K562 (cell line): ENCODE results near the gene B9D2.

Source experiments
- MCM5 ChIP-seq: fragments of 450-650 bp; IDR thresholded peaks from 2 replicates; pipeline ENCODE4 v1.6.1; 2016; ENCODE audit warnings: low read depth
- POLR2AphosphoS2 ChIP-seq: IDR thresholded peaks from 2 replicates; pipeline ENCODE4 v1.6.1; 2012; ENCODE audit warnings: low read length, improper control_type of control experiment
- TF ChIP-seq, protein P1 (sequence below): sonication (generic); formaldehyde crosslinking; IDR thresholded peaks from 2 replicates; pipeline ENCODE4 v1.8.0; 2022; ENCODE audit warnings: mild to moderate bottlenecking, missing genetic modification reagents, borderline replicate concordance
- TF ChIP-seq, protein P2 (sequence below), 2 experiments: fragments of 450-650 bp in 1 of 2; sonication (generic) in 1 of 2; formaldehyde crosslinking in 1 of 2; IDR thresholded peaks in 1 of 2; conservative IDR thresholded peaks in 1 of 2; 2 replicates each; pipeline versions ENCODE4 v1.6.1 to v1.8.1; 2016 to 2023; ENCODE audit warnings: mild to moderate bottlenecking in 2 of 2, moderate library complexity in 2 of 2, inconsistent platforms in 1 of 2, missing genetic modification reagents in 1 of 2
- TF ChIP-seq, protein P3 (sequence below), 2 experiments: fragments of 450-650 bp; IDR thresholded peaks; 2 replicates each; pipeline ENCODE4 v1.6.1; 2016; ENCODE audit warnings: mild to moderate bottlenecking in 2 of 2, borderline replicate concordance in 1 of 2, low read depth in 1 of 2, moderate library complexity in 1 of 2

DNA sequence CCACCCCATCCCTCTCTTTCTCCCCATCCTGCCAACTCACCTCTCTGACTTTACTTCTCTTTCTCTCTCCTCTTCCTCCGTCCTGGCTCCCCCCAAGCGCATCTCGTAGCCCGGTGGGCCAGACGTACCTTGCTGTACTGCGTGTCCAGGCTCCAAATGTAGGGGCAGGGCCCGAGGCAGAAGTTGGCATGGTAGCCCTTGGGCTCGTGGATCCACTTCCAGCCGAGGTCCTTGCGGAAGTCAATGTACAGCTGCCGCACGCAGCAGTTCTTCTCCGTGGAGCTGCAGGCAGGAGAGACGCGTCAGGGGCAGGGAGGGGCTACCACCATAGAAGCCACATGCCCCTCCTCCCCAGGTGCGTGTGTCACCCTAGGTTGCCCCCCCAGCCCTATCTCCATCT lies 31.9 kb downstream of the B9D2 start:
- TF ChIP-seq, protein P1, sequence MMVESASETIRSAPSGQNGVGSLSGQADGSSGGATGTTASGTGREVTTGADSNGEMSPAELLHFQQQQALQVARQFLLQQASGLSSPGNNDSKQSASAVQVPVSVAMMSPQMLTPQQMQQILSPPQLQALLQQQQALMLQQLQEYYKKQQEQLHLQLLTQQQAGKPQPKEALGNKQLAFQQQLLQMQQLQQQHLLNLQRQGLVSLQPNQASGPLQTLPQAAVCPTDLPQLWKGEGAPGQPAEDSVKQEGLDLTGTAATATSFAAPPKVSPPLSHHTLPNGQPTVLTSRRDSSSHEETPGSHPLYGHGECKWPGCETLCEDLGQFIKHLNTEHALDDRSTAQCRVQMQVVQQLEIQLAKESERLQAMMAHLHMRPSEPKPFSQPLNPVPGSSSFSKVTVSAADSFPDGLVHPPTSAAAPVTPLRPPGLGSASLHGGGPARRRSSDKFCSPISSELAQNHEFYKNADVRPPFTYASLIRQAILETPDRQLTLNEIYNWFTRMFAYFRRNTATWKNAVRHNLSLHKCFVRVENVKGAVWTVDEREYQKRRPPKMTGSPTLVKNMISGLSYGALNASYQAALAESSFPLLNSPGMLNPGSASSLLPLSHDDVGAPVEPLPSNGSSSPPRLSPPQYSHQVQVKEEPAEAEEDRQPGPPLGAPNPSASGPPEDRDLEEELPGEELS (CRISPR knock-in tag), result no peak
- TF ChIP-seq, protein P2, sequence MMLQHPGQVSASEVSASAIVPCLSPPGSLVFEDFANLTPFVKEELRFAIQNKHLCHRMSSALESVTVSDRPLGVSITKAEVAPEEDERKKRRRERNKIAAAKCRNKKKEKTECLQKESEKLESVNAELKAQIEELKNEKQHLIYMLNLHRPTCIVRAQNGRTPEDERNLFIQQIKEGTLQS (IDR thresholded peaks at IDR 0.05), result no peak
- TF ChIP-seq, protein P2 (CRISPR knock-in tag; conservative IDR thresholded peaks at IDR 0.05), result no peak
- TF ChIP-seq POLR2AphosphoS2, result no peak
- TF ChIP-seq, protein P3, sequence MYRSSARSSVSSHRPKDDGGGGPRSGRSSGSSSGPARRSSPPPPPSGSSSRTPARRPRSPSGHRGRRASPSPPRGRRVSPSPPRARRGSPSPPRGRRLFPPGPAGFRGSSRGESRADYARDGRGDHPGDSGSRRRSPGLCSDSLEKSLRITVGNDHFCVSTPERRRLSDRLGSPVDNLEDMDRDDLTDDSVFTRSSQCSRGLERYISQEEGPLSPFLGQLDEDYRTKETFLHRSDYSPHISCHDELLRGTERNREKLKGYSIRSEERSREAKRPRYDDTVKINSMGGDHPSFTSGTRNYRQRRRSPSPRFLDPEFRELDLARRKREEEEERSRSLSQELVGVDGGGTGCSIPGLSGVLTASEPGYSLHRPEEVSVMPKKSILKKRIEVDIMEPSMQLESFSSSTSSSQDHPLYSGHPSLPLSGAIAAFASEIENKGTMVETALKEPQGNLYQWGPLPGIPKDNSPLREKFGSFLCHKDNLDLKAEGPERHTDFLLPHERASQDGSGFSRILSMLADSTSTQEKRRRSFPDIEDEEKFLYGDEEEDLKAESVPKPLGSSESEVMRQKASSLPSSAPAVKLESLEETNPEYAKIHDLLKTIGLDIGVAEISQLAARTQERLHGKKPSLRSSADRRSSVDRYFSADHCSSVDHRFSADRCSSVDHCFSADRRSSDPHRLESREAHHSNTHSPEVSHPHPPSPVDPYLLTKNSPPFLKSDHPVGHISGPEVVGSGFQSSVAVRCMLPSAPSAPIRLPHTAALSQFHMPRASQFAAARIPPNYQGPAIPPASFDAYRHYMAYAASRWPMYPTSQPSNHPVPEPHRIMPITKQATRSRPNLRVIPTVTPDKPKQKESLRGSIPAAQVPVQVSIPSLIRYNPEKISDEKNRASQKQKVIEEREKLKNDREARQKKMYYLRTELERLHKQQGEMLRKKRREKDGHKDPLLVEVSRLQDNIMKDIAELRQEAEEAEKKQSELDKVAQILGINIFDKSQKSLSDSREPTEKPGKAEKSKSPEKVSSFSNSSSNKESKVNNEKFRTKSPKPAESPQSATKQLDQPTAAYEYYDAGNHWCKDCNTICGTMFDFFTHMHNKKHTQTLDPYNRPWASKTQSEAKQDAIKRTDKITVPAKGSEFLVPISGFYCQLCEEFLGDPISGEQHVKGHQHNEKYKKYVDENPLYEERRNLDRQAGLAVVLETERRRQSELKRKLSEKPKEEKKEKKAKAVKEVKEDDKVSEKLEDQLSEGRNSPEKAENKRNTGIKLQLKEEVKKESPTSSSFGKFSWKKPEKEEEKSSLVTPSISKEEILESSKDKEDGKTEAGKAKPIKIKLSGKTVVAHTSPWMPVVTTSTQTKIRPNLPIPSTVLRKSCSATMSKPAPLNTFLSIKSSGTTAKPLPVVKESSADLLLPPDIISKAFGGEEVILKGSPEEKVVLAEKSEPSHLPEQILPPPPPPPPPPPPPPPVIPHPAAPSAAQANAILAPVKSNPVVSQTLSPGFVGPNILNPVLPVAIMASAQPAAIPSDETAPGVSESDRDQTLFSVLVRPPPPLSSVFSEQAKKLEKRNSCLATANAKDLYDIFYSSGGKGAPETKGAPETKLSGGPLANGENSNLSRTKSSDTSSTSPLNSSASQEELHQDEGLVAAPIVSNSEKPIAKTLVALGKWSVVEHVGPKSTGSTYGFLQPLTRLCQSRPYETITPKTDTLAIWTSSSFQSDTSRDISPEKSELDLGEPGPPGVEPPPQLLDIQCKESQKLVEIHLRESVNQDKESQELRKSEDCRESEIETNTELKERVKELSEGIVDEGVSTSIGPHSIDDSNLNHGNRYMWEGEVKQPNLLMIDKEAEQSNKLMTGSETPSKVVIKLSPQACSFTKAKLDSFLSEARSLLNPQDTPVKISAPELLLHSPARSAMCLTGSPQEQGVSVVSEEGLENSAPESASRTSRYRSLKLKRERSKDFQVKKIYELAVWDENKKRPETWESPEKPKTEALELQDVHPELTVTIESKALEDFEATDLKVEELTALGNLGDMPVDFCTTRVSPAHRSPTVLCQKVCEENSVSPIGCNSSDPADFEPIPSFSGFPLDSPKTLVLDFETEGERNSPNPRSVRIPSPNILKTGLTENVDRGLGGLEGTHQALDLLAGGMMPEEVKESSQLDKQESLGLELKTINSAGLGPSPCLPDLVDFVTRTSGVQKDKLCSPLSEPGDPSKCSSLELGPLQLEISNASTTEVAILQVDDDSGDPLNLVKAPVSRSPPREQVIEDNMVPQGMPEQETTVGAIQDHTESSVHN (IDR thresholded peaks at IDR 0.05; ENCODE audit: borderline replicate concordance in 1 of 2, low read depth in 1 of 2), result no peak
- TF ChIP-seq MCM5, result no peak
